Muscle of back (tissue), 11 donors: Measurements from ENCODE around the gene CA12. TPM values are rescaled to one million over a fixed set of nuclear protein-coding genes. Genes with fewer than 3 reads are reported as not detected.
"Not testable (repeated sequence)": the region's sequence is repeated elsewhere in the genome, so short reads cannot be mapped to it uniquely, and the experiment has no call there.

ENCODE experiments used
- DNase-seq, 3 donors: peaks; one replicate each; pipeline versions ENCODE4 v3.0.0 to v3.0.0-alpha.2; 2013
- polyA plus RNA-seq, 10 donors: library from polyadenylated mRNA; unstranded; fragments of 120-200 nt; gene quantifications; one replicate each; pipeline ENCODE4 v1.2.1, GENCODE V29; 2013; ENCODE audit not compliant: insufficient read length in 10 of 10

Gene CA12
- polyA plus RNA-seq, 10 donors, result 0.39 to 1.9 (median 1.0) TPM

GRCh38 chr15:63338170-63338569 lies 43.5 kb downstream of the CA12 start:
- peak in 1 of 3 donors; percentile 50 for DNase-seq

- no peak for DNase-seq
These were observed 44.6 kb downstream of the CA12 start for GRCh38 chr15:63337046-63337445.

- DNase-seq, result peak in 1 of 3 donors; percentile 43
These were observed 46.0 kb downstream of the CA12 start for GRCh38 chr15:63335543-63336240.

- no peak for DNase-seq
These were observed 46.8 kb downstream of the CA12 start for GRCh38 chr15:63334821-63335220.

- DNase-seq, result peak in 2 of 3 donors; percentile 45 to 90
These were observed 49.1 kb downstream of the CA12 start for GRCh38 chr15:63332367-63333124.

- no peak for DNase-seq
These were observed 50.2 kb downstream of the CA12 start for GRCh38 chr15:63331456-63331855.

GRCh38 chr15:63330926-63331325 lies 50.7 kb downstream of the CA12 start:
- DNase-seq, result peak in 1 of 3 donors; percentile 52

- no peak for DNase-seq
These were observed 51.9 kb downstream of the CA12 start for GRCh38 chr15:63329567-63330350.

- DNase-seq, result no peak
These were observed 53.8 kb downstream of the CA12 start for GRCh38 chr15:63327648-63328421.

GRCh38 chr15:63324770-63325169 lies 56.9 kb downstream of the CA12 start:
- no peak for DNase-seq

GRCh38 chr15:63323798-63324563 lies 57.7 kb downstream of the CA12 start:
- DNase-seq, result no peak

- peak in 1 of 3 donors; percentile 47 for DNase-seq
These were observed 59.1 kb downstream of the CA12 start for GRCh38 chr15:63322541-63322940.

GRCh38 chr15:63321462-63321861 lies 60.2 kb downstream of the CA12 start:
- no peak for DNase-seq

GRCh38 chr15:63320981-63321380 lies 60.7 kb downstream of the CA12 start:
- not testable (repeated sequence) for DNase-seq

- not testable (repeated sequence) for DNase-seq
These were observed 61.2 kb downstream of the CA12 start for GRCh38 chr15:63320446-63320845.

- no peak for DNase-seq
These were observed 62.6 kb downstream of the CA12 start for GRCh38 chr15:63319065-63319464.

- no peak for DNase-seq
These were observed 63.3 kb downstream of the CA12 start for GRCh38 chr15:63318344-63318743.

- no peak for DNase-seq
These were observed 67.2 kb downstream of the CA12 start for GRCh38 chr15:63314409-63314808.

- DNase-seq, result no peak
These were observed 67.8 kb downstream of the CA12 start for GRCh38 chr15:63313825-63314224.

- no peak for DNase-seq
These were observed 69.4 kb downstream of the CA12 start for GRCh38 chr15:63312286-63312685.

GRCh38 chr15:63310646-63311045 lies 71.0 kb downstream of the CA12 start:
- DNase-seq, result no peak
